Astrocyte of the spinal cord (primary cell): ENCODE data around the gene DYNC1LI2.

Experiments used
- DNase-seq: peaks from one replicate; pipeline ENCODE4 v3.0.0; 2011; ENCODE audit warnings: low read depth, low spot score
- H3K4me3 ChIP-seq: 2 replicates; pipeline ENCODE4 v1.5.1; 2011; ENCODE audit warnings: low read depth, mild to moderate bottlenecking, low read length, moderate library complexity
- CTCF ChIP-seq: IDR thresholded peaks from 2 replicates; pipeline ENCODE4 v1.5.1; 2012; ENCODE audit warnings: low read depth, mild to moderate bottlenecking, low read length, inconsistent platforms
- in situ Hi-C: cut with HindIII; loops from 2 replicates; pipeline ENCODE4 v1.10.0; 2017; ENCODE audit warnings: low sequenced_read_pairs

DYNC1LI2 gene

GRCh38 chr16:66751992-66752322 is 548 bp upstream of the DYNC1LI2 start:
- in situ Hi-C loops = no loop called here
- TF ChIP-seq CTCF = no peak
- DNase-seq = no peak
- H3K4me3 ChIP-seq = peak overlapping the region; percentile 31

DNA sequence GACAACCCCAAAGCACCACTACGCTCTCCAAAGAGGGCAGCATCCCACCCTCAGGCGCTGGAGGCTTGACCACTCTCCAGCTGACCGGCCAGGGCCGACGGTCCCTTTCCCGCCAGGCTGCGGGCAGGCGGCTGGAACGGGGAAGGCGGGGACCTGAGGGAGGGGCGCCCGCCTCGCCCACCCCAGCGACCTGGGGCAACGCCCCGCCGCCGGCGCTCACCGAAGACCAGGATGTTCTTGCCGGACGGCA is 431 bp downstream of the DYNC1LI2 start:
- in situ Hi-C loops = no loop called here
- peak; percentile 16 for DNase-seq
- TF ChIP-seq CTCF = no peak

GRCh38 chr16:66750279-66751052 is 943 bp downstream of the DYNC1LI2 start:
- no peak for TF ChIP-seq CTCF
- DNase-seq = no peak
- peak overlapping the region; percentile 82 for H3K4me3 ChIP-seq
- in situ Hi-C loops = no loop called here

More for the DNA sequence above, 431 bp downstream of the DYNC1LI2 start:
- H3K4me3 ChIP-seq = peak overlapping the region; percentile 82

DNA sequence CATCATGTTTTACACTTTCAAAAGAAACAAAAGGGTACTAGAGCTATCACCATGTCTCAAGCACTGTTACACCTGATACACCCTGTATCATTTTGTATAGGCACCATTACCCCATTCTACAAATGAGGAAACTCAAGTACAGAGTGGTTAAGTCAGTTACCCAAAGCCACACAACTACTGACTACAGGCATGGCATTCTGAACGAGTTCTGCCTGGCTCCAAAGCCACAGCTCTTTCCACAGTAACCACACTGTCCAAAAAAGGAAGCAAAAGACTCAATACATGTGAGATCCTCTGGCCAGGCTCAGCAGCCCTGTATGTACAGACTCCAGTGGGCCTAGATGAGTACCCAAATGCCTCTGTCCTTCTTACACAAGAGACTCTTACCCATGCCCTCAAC is 4.7 kb downstream of the DYNC1LI2 start:
- peak; percentile 57 for DNase-seq
- H3K4me3 ChIP-seq = no peak overlapping the region
- TF ChIP-seq CTCF = no peak
- in situ Hi-C loops = no loop called here

DNA sequence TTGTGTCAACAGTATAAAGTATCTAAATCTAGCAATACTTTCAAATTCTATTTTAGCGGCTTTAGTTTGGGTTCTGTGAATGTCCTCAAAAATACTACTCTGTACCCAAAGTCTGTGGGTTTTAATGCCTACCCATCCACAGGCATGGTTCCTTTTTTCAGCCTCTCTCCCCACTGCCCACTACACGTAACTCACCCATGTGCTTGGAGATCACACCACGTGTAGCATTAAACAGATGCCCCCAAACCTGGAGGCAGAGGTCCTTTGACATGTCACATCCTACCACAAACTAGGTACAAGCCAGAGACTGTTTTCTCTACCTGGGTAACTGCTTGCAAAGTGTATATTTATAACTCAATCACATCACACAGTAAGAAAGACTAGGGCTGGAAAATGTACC is 5.4 kb downstream of the DYNC1LI2 start:
- no peak for TF ChIP-seq CTCF
- no peak overlapping the region for H3K4me3 ChIP-seq
- in situ Hi-C loops = no loop called here
- DNase-seq = no peak

GRCh38 chr16:66741950-66742808 is 9.2 kb downstream of the DYNC1LI2 start:
- no peak for DNase-seq
- no peak overlapping the region for H3K4me3 ChIP-seq
- in situ Hi-C loops = no loop called here
- no peak for TF ChIP-seq CTCF
